ENCODE measurements around the gene PRXL2B. TPM values are rescaled to one million over a fixed set of nuclear protein-coding genes. Genes with fewer than 3 reads are reported as not detected.
"Not testable (repeated sequence)": the region's sequence is repeated elsewhere in the genome, so short reads cannot be mapped to it uniquely, and the experiment has no call there.

Gene PRXL2B
- total and polyA plus RNA-seq, 4 donors, result 4.6 to 10.2 (median 8.1) TPM

- not testable (repeated sequence) for H3K9me3 ChIP-seq (ENCODE audit: control insufficient read depth in 4 of 4, low read length in 3 of 4); H3K4me3 ChIP-seq (ENCODE audit: low read depth in 1 of 3, low read length in 3 of 3); H3K36me3 ChIP-seq (ENCODE audit: control insufficient read depth in 4 of 4, insufficient read depth in 3 of 4, low read depth in 1 of 4, low read length in 3 of 4); H3K27ac ChIP-seq (ENCODE audit: low read depth in 1 of 2, low read length in 2 of 2); H3K27me3 ChIP-seq (ENCODE audit: control insufficient read depth in 4 of 4, insufficient read depth in 4 of 4, low read length in 3 of 4); DNase-seq (ENCODE audit: low spot score); H3K9ac ChIP-seq (ENCODE audit: low read depth in 1 of 2, low read length in 2 of 2)
- peaks cover 13 to 46% (median 30%) of the 10 kb centered on the region in 4 donors for H3K4me1 ChIP-seq (ENCODE audit: control insufficient read depth in 4 of 4, insufficient read depth in 4 of 4, low read length in 3 of 4)
- 78% methylated on average over 11 of the region's 12 CpGs for WGBS
Observed at GRCh38 chr1:2550309-2550861, 36.2 kb upstream of the PRXL2B start.

GRCh38 chr1:2551544-2551943, 35.0 kb upstream of the PRXL2B start:
- not testable (repeated sequence) for DNase-seq (ENCODE audit: low spot score); H3K36me3 ChIP-seq (ENCODE audit: control insufficient read depth in 4 of 4, insufficient read depth in 3 of 4, low read depth in 1 of 4, low read length in 3 of 4); H3K4me3 ChIP-seq (ENCODE audit: low read depth in 1 of 3, low read length in 3 of 3); H3K9me3 ChIP-seq (ENCODE audit: control insufficient read depth in 4 of 4, low read length in 3 of 4); H3K27ac ChIP-seq (ENCODE audit: low read depth in 1 of 2, low read length in 2 of 2); H3K9ac ChIP-seq (ENCODE audit: low read depth in 1 of 2, low read length in 2 of 2); H3K27me3 ChIP-seq (ENCODE audit: control insufficient read depth in 4 of 4, insufficient read depth in 4 of 4, low read length in 3 of 4)
- H3K4me1 ChIP-seq (ENCODE audit: control insufficient read depth in 4 of 4, insufficient read depth in 4 of 4, low read length in 3 of 4), result peaks cover 13 to 42% (median 28%) of the 10 kb centered on the region in 4 donors
- WGBS, result 82% methylated on average over 9 of the region's 9 CpGs

DNA sequence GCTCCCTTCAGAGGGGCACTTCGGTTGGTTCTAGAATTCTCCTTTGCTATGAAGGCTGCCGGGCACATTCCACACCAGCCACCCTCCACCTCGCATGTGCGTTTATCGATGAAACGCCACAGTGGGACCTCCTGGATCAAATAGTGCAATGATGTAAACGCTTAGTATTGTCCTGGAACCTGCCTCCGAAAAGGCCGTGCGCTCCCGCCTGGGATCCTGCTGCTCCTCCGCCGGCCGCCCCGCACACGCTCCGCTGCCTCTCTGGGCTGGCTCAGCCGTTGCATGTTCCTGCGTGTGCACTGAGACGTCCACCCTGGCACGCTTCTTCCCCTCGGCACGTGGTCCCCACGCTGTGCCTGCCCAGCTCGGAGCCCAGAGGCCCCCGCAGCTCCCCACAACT, 34.4 kb upstream of the PRXL2B start:
- H3K36me3 ChIP-seq (ENCODE audit: control insufficient read depth in 4 of 4, insufficient read depth in 3 of 4, low read depth in 1 of 4, low read length in 3 of 4), result no peaks in the 10 kb centered on the region
- no peak for DNase-seq (ENCODE audit: low spot score)
- 98% methylated on average over 26 of the region's 26 CpGs for WGBS
- H3K4me1 ChIP-seq (ENCODE audit: control insufficient read depth in 4 of 4, insufficient read depth in 4 of 4, low read length in 3 of 4), result peaks cover 12 to 37% (median 27%) of the 10 kb centered on the region in 4 donors
- no peak overlapping the region for H3K4me3 ChIP-seq (ENCODE audit: low read depth in 1 of 3, low read length in 3 of 3)
- no peak for TF ChIP-seq YY1 (IDR thresholded peaks at IDR 0.05)
- TF ChIP-seq, protein P1, sequence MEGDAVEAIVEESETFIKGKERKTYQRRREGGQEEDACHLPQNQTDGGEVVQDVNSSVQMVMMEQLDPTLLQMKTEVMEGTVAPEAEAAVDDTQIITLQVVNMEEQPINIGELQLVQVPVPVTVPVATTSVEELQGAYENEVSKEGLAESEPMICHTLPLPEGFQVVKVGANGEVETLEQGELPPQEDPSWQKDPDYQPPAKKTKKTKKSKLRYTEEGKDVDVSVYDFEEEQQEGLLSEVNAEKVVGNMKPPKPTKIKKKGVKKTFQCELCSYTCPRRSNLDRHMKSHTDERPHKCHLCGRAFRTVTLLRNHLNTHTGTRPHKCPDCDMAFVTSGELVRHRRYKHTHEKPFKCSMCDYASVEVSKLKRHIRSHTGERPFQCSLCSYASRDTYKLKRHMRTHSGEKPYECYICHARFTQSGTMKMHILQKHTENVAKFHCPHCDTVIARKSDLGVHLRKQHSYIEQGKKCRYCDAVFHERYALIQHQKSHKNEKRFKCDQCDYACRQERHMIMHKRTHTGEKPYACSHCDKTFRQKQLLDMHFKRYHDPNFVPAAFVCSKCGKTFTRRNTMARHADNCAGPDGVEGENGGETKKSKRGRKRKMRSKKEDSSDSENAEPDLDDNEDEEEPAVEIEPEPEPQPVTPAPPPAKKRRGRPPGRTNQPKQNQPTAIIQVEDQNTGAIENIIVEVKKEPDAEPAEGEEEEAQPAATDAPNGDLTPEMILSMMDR (IDR thresholded peaks at IDR 0.05; ENCODE audit: low read depth, low read length, missing input control), result no peak
- no peak for TF ChIP-seq MAX (IDR thresholded peaks at IDR 0.05)
- no peak for TF ChIP-seq FOXA2 (IDR thresholded peaks at IDR 0.05)
- no peak for TF ChIP-seq RXRA (IDR thresholded peaks at IDR 0.05)
- no peak for TF ChIP-seq SP1 (IDR thresholded peaks at IDR 0.05)
- no peak for TF ChIP-seq EGR1 (IDR thresholded peaks at IDR 0.05; ENCODE audit: low read depth in 2 of 2)
- TF ChIP-seq JUND (IDR thresholded peaks at IDR 0.05), result no peak
- TF ChIP-seq, protein P2, sequence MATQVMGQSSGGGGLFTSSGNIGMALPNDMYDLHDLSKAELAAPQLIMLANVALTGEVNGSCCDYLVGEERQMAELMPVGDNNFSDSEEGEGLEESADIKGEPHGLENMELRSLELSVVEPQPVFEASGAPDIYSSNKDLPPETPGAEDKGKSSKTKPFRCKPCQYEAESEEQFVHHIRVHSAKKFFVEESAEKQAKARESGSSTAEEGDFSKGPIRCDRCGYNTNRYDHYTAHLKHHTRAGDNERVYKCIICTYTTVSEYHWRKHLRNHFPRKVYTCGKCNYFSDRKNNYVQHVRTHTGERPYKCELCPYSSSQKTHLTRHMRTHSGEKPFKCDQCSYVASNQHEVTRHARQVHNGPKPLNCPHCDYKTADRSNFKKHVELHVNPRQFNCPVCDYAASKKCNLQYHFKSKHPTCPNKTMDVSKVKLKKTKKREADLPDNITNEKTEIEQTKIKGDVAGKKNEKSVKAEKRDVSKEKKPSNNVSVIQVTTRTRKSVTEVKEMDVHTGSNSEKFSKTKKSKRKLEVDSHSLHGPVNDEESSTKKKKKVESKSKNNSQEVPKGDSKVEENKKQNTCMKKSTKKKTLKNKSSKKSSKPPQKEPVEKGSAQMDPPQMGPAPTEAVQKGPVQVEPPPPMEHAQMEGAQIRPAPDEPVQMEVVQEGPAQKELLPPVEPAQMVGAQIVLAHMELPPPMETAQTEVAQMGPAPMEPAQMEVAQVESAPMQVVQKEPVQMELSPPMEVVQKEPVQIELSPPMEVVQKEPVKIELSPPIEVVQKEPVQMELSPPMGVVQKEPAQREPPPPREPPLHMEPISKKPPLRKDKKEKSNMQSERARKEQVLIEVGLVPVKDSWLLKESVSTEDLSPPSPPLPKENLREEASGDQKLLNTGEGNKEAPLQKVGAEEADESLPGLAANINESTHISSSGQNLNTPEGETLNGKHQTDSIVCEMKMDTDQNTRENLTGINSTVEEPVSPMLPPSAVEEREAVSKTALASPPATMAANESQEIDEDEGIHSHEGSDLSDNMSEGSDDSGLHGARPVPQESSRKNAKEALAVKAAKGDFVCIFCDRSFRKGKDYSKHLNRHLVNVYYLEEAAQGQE (IDR thresholded peaks at IDR 0.05), result no peak
- no peak overlapping the region for H3K9ac ChIP-seq (ENCODE audit: low read depth in 1 of 2, low read length in 2 of 2)
- H3K9me3 ChIP-seq (ENCODE audit: control insufficient read depth in 4 of 4, low read length in 3 of 4), result no peaks in the 10 kb centered on the region
- no peak overlapping the region for H3K27ac ChIP-seq (ENCODE audit: low read depth in 1 of 2, low read length in 2 of 2)
- no peaks in the 10 kb centered on the region for H3K27me3 ChIP-seq (ENCODE audit: control insufficient read depth in 4 of 4, insufficient read depth in 4 of 4, low read length in 3 of 4)

GRCh38 chr1:2553076-2553475, 33.5 kb upstream of the PRXL2B start:
- H3K9me3 ChIP-seq (ENCODE audit: control insufficient read depth in 4 of 4, low read length in 3 of 4); H3K27ac ChIP-seq (ENCODE audit: low read depth in 1 of 2, low read length in 2 of 2); H3K4me3 ChIP-seq (ENCODE audit: low read depth in 1 of 3, low read length in 3 of 3); H3K27me3 ChIP-seq (ENCODE audit: control insufficient read depth in 4 of 4, insufficient read depth in 4 of 4, low read length in 3 of 4); H3K9ac ChIP-seq (ENCODE audit: low read depth in 1 of 2, low read length in 2 of 2); H3K36me3 ChIP-seq (ENCODE audit: control insufficient read depth in 4 of 4, insufficient read depth in 3 of 4, low read depth in 1 of 4, low read length in 3 of 4); DNase-seq (ENCODE audit: low spot score): not testable (repeated sequence)
- 73% methylated on average over 9 of the region's 9 CpGs for WGBS
- peaks cover 11 to 37% (median 25%) of the 10 kb centered on the region in 4 donors for H3K4me1 ChIP-seq (ENCODE audit: control insufficient read depth in 4 of 4, insufficient read depth in 4 of 4, low read length in 3 of 4)
